ENCODE data around the gene LIMK2.
A peak's percentile ranks its signal among the peaks of the same experiment; 100 is the strongest.

LIMK2 gene

DNA sequence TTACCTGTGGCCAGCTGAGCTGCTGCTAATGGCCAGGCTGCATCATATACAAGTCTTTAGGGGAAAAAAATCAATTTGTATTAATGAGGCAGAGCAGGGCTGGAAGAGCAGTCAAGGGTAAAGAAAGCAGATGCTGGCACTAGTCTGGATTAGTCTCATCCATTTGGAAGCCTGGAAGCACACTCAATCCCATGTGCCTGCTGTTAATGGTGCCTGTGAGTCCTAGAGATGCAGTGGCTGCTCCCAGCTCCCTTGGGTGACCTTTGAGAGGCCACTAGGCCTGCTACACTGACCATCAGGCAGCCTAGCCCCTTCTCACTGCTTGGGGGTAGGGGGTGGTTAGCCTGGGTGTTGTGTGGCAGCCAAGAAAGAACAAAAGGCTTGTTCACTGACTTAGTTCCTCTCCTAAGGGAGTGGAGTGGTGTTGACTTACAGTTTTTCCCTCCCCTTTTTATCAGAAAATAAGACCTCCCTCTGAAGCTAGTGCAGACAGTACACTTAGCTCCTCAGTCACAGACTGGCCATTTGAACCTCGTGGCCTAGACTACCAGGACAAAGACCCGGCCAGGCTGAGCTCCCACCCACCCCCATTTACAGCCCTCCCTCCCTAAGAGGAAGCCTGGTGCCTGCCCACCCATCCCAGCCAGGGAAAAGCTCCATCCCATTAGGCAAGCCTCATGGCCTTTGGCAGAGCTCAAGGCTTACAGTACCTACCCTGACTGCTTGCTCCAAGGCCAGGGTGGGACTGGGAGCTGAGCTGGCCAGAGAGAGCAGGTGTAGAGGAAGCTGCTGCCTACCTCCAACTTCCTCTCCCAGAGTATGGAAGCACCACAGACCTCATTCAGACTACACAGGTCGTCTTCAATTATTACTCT, 72.4 kb downstream of the LIMK2 start:
- Histone ChIP-seq H3K27ac (peak overlapping the region; percentile 13 to 71), H3K4me3 (no peak overlapping the region)
- TF ChIP-seq, protein P1, sequence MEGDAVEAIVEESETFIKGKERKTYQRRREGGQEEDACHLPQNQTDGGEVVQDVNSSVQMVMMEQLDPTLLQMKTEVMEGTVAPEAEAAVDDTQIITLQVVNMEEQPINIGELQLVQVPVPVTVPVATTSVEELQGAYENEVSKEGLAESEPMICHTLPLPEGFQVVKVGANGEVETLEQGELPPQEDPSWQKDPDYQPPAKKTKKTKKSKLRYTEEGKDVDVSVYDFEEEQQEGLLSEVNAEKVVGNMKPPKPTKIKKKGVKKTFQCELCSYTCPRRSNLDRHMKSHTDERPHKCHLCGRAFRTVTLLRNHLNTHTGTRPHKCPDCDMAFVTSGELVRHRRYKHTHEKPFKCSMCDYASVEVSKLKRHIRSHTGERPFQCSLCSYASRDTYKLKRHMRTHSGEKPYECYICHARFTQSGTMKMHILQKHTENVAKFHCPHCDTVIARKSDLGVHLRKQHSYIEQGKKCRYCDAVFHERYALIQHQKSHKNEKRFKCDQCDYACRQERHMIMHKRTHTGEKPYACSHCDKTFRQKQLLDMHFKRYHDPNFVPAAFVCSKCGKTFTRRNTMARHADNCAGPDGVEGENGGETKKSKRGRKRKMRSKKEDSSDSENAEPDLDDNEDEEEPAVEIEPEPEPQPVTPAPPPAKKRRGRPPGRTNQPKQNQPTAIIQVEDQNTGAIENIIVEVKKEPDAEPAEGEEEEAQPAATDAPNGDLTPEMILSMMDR (IDR thresholded peaks at IDR 0.05) = no peak
- no peak for DNase-seq (ENCODE audit: low spot score)

DNA sequence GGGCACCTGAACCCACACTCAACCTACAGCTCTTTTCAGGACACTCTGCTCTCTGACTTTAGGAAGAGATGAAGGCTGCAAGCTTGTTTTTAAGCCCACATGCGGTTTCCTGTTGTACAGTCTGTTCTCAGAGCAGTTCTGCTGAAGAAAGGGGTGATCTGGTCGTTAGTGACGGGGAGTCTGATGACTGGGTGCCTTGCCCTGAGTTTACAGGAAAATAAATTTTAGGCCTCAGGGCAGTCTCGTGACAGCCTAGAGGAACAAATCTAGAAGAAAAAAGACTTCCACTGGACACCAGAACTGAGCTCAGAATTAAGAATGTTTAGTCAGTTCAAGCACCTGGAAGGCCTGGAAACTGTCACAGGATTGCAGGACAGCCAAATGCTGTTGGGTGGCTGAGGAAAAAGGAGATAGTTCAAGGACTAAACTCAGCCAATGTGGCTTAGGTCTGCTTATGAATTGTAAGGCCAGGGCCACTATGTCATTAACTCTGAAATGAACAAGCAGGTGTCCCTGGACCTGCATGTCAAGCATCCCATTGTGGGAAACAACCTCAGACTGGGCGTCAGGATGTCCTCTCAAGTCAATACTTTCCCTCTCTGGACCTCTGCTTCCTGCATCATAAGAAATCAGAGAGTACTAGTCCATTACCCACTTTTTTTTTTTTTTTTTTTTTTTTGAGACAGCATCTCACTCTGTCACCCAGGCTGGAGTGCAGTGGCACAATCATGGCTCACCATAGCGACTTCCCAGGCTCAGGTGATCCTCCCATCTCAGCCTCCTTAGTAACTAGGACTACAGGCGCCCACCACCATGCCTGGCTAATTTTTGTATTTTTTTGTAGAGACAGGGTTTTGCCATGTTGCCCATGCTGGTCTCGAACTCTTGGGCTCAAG, 74.5 kb downstream of the LIMK2 start:
- TF ChIP-seq, protein P1 (IDR thresholded peaks at IDR 0.05) = no peak
- Histone ChIP-seq H3K27ac (peak overlapping the region; percentile 41 to 62), H3K4me3 (no peak overlapping the region)
- no peak for DNase-seq (ENCODE audit: low spot score)

DNA sequence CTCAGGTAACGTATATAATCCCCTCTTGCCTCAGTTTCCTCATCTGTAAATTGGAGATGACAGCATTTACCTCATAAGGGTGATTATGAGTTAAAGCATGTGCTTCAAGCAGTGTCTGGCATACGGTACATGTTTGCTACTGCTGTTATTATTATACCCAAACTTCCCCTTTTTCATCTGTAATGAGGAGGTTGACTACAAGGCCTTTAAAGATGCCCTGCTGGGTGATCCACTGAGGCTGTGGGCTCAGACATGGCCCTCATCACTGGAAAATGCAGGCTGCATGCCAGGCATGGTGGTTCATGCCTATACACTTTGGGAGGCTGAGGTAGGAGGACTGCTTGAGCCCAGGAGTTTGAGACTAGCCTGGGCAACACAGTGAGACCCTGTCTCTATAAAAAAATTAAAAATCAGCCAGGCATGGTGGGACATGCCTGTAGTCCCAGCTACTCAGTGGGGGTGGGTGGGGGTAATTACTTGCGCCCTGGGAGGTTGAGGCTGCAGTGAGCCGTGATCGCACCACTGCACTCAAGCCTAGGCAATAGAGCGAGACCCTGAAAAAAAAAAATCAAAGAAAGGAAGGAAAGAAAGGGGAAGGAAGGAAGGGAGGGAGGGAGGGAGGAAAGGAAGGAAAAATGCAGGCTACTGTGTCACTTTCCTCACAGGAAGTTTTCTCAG, 75.9 kb downstream of the LIMK2 start:
- no peak for DNase-seq (ENCODE audit: low spot score)
- TF ChIP-seq, protein P1 (IDR thresholded peaks at IDR 0.05) = no peak
- peak overlapping the region; percentile 3 for H3K4me3 ChIP-seq
- peak overlapping the region; percentile 94 to 98 for H3K27ac ChIP-seq

DNA sequence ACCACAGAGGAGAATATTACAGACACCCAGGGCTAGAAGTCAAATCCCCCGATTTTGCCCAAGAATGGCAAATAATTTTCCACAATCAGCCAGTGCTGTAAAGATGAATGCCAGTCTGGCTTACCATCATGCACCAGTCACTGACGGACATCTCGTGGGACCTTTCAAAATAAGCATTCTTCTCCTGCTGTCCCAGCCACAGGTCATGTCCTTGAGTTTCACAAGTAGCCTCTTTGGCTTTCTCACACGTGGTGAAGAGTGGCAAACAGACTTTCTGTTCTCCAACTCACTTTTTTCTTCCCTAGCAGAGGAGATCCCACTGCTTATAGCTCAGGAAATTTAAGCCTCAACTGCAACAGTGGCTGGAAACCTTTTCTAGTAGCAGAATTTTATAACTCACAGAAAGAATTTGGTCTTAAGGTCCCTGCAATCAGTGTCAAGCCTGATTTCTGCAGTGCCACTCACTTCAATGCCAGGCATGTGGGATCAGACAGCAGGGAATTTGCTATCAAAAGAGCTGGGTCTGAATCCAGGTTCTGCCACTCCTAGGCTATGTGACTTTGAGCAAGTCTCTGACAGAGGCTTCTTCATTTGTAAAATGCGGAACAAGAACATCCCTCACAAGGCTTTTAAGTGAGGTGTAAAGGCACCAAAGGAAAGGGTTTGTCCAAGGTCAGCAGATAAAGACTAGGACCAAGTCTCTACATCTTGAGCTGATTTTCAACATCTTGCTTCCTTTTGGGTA, 76.6 kb downstream of the LIMK2 start:
- TF ChIP-seq, protein P1 (IDR thresholded peaks at IDR 0.05) = no peak
- DNase-seq (ENCODE audit: low spot score) = no peak
- peak overlapping the region; percentile 94 to 98 for H3K27ac ChIP-seq

DNA sequence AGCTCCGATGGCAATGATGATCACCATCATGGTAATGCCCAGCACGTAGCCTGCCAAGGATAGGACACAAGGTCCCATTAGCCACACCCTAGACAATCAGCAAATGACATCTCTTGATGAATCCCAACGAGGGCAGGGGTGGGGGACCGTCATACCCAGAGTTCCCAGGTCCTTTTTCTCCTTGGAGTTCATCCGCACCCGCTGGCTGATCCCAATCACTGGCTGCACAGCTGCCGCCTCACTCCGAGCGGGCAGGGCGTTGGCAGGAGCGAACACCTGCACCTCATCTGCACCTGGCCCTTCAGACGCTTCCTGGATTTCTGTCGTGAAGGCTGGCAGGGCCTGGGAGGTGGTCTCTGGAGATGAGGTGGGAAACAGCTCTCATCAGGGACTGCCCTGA, 77.2 kb downstream of the LIMK2 start:
- Histone ChIP-seq H3K27ac (peak overlapping the region; percentile 94 to 98), H3K4me3 (peak overlapping the region; percentile 80)
- DNase-seq (ENCODE audit: low spot score) = no peak
- TF ChIP-seq, protein P1 (IDR thresholded peaks at IDR 0.05) = no peak

More for the DNA sequence above, 76.6 kb downstream of the LIMK2 start:
- H3K4me3 ChIP-seq = peak overlapping the region; percentile 3

All from coronary artery (tissue), 2 donors.